HL-60/S4 treated with phorbol 12-myristate 13-acetate at 8.2 ng/mL for 4 days and 3 days (cell line): Measurements from ENCODE around the gene NSD1.
"Not testable (repeated sequence)": the region's sequence is repeated elsewhere in the genome, so short reads cannot be mapped to it uniquely, and the experiment has no call there.

ENCODE experiments used
- in situ Hi-C: fragments of 300-500 bp; cut with MboI; formaldehyde crosslinking; loops from 2 replicates; pipeline ENCODE4 v1.15.0; 2022; ENCODE audit warnings: low sequenced_read_pairs

The NSD1 gene

GRCh38 chr5:177303121-177303924 is 169.8 kb downstream of the NSD1 start, which contains the start of the genes PRELID1 and RAB24:
PRELID1 (plus strand) TSS chr5:177303799; CDS start chr5:177303986, 187 bp downstream.
RAB24 (minus strand) TSS chr5:177303719; CDS start chr5:177303288, 431 bp downstream.
- in situ Hi-C loops = no loop called here

- in situ Hi-C loops = no loop called here
These were observed 170.4 kb downstream of the NSD1 start for GRCh38 chr5:177303925-177304391.

GRCh38 chr5:177304392-177305119 is 171.0 kb downstream of the NSD1 start:
- in situ Hi-C loops = no loop called here

- in situ Hi-C loops = not testable (repeated sequence)
These were observed 172.6 kb downstream of the NSD1 start for GRCh38 chr5:177306103-177306640.

GRCh38 chr5:177306674-177307543 is 173.3 kb downstream of the NSD1 start:
- in situ Hi-C loops = no loop called here

GRCh38 chr5:177307544-177308363 is 174.2 kb downstream of the NSD1 start:
- in situ Hi-C loops = no loop called here

- in situ Hi-C loops = no loop called here
These were observed 175.2 kb downstream of the NSD1 start for GRCh38 chr5:177308740-177309139.

GRCh38 chr5:177309351-177310191 is 176.0 kb downstream of the NSD1 start:
- in situ Hi-C loops = no loop called here

- in situ Hi-C loops = no loop called here
These were observed 176.8 kb downstream of the NSD1 start for GRCh38 chr5:177310332-177310731.

GRCh38 chr5:177310757-177311391 is 177.3 kb downstream of the NSD1 start:
- in situ Hi-C loops = no loop called here

- in situ Hi-C loops = no loop called here
These were observed 177.8 kb downstream of the NSD1 start for GRCh38 chr5:177311392-177311722.

GRCh38 chr5:177311723-177312648 is 178.4 kb downstream of the NSD1 start, which contains the start of gene MXD3:
MXD3 (minus strand) TSS chr5:177311898; CDS start chr5:177311830, 68 bp downstream.
- in situ Hi-C loops = no loop called here

- in situ Hi-C loops = no loop called here
These were observed 179.1 kb downstream of the NSD1 start for GRCh38 chr5:177312649-177313181.

- in situ Hi-C loops = no loop called here
These were observed 180.1 kb downstream of the NSD1 start for GRCh38 chr5:177313561-177314259.

GRCh38 chr5:177314376-177315342 is 181.1 kb downstream of the NSD1 start:
- in situ Hi-C loops = no loop called here
